Lower lobe of right lung (tissue), 2 donors: ENCODE data around the gene SH3GL2. TPM values are rescaled to one million over a fixed set of nuclear protein-coding genes. Genes with fewer than 3 reads are reported as not detected.

Experiments used
- ATAC-seq, 2 donors: fragments of 200-7000 bp; cut with Tn5 transposase; one replicate each; pipeline ENCODE4 v1.9.1; 2020 to 2022; ENCODE audit warnings: mild to moderate bottlenecking in 2 of 2, moderate library complexity in 2 of 2
- DNase-seq: peaks from one replicate; pipeline ENCODE4 v3.0.0-alpha.2; 2020
- H3K27ac ChIP-seq: fragments of 200-600 bp; one replicate; pipeline ENCODE4 v1.8.0; 2022
- H3K27me3 ChIP-seq: fragments of 200-600 bp; one replicate; pipeline ENCODE4 v1.8.0; 2022; ENCODE audit warnings: low read depth
- H3K36me3 ChIP-seq: fragments of 200-600 bp; one replicate; pipeline ENCODE4 v1.8.0; 2022; ENCODE audit warnings: mild to moderate bottlenecking
- H3K4me1 ChIP-seq: fragments of 200-600 bp; one replicate; pipeline ENCODE4 v1.8.0; 2022
- H3K4me3 ChIP-seq: fragments of 200-600 bp; one replicate; pipeline ENCODE4 v1.8.0; 2022; ENCODE audit warnings: mild to moderate bottlenecking
- H3K9me3 ChIP-seq: fragments of 200-600 bp; one replicate; pipeline ENCODE4 v1.8.0; 2022
- intact Hi-C: fragments of 100-400 bp; cut with DNase I; formaldehyde crosslinking; loops from one replicate; pipeline ENCODE4 v1.11.0; 2022
- total RNA-seq: library from RNA; stranded (reverse); fragmentation: NEBNext Ultra II Directional; extraction: Animal tissue kit (Norgen Biotek cat#: 25700); gene quantifications from one replicate; pipeline ENCODE4 v1.2.1, GENCODE V29; 2021
- TF ChIP-seq, protein P1 (sequence below): fragments of 200-600 bp; IDR thresholded peaks from one replicate; pipeline ENCODE4 v1.8.0; 2022; ENCODE audit warnings: antibody characterized with exemption, mild to moderate bottlenecking
- donor health status: DM: no; HTN: yes; CAD: no; lungs with severe emphysema.

Gene SH3GL2
- total RNA-seq, 1 donor from 2014 or later: 1.3 TPM

DNA sequence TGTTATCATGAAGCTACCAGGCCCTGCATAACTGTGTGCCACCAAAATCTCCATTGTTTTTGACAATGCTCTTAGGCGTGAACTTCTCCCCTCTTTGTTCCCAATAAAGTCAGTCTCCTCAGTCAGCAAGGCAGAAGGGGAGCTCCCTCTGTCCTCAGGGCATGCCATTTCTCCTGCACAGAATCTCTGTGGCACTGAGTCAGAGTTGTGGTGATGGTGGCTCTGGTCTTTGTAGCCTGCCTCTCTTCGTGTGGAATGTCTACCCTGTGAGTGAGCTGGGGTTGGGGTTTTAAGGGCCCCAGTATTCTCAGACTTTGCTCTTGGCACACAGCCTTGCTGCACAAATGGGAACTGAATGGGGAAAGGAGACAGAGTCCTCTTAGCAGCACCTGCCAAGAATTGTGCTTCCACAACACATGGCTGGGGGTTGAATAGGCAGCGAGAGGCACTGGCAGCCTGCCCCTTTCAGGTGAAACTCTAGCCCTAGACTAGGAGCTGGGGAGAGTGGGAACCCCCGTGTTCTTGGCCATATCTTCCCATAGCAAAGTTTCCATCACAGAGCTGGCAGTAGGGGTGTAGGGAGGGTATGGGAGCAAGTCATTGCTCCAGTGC, 146.6 kb downstream of the SH3GL2 start:
- TF ChIP-seq, protein P1, sequence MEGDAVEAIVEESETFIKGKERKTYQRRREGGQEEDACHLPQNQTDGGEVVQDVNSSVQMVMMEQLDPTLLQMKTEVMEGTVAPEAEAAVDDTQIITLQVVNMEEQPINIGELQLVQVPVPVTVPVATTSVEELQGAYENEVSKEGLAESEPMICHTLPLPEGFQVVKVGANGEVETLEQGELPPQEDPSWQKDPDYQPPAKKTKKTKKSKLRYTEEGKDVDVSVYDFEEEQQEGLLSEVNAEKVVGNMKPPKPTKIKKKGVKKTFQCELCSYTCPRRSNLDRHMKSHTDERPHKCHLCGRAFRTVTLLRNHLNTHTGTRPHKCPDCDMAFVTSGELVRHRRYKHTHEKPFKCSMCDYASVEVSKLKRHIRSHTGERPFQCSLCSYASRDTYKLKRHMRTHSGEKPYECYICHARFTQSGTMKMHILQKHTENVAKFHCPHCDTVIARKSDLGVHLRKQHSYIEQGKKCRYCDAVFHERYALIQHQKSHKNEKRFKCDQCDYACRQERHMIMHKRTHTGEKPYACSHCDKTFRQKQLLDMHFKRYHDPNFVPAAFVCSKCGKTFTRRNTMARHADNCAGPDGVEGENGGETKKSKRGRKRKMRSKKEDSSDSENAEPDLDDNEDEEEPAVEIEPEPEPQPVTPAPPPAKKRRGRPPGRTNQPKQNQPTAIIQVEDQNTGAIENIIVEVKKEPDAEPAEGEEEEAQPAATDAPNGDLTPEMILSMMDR: no peak
- H3K36me3 ChIP-seq: no peaks in the 10 kb centered on the region
- H3K9me3 ChIP-seq: peaks cover 7% of the 10 kb centered on the region
- H3K27ac ChIP-seq: no peak overlapping the region
- DNase-seq (no peak), ATAC-seq (no peak)
- H3K4me3 ChIP-seq: no peak overlapping the region
- no peaks in the 10 kb centered on the region for H3K4me1 ChIP-seq
- intact Hi-C loops: no loop called here
- H3K27me3 ChIP-seq: no peaks in the 10 kb centered on the region

DNA sequence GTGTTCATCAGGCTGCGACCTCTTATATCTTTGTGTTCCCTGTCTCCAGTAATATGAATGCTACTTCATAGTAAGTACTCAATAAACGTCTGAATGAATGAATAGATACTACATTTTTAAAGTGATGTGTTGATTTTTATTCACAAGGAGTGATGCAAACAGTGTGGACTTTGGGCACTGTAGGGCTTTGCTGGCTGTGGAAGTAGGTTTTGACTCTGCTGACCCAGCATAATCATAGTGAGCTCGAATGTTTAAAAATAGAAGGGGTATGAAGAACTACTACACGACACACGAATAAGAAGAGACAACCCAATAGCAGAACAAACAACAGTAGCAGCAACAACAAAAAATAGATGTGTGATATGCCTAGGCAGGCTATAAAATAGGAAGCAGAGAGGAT, 147.4 kb downstream of the SH3GL2 start:
- intact Hi-C loops: no loop called here
- no peak for DNase-seq
- no peaks in the 10 kb centered on the region for H3K27me3 ChIP-seq
- ATAC-seq: no peak
- no peak overlapping the region for H3K4me3 ChIP-seq
- no peak overlapping the region for H3K27ac ChIP-seq
- H3K9me3 ChIP-seq: peaks cover 7% of the 10 kb centered on the region
- no peaks in the 10 kb centered on the region for H3K4me1 ChIP-seq
- no peaks in the 10 kb centered on the region for H3K36me3 ChIP-seq
- TF ChIP-seq, protein P1: no peak

DNA sequence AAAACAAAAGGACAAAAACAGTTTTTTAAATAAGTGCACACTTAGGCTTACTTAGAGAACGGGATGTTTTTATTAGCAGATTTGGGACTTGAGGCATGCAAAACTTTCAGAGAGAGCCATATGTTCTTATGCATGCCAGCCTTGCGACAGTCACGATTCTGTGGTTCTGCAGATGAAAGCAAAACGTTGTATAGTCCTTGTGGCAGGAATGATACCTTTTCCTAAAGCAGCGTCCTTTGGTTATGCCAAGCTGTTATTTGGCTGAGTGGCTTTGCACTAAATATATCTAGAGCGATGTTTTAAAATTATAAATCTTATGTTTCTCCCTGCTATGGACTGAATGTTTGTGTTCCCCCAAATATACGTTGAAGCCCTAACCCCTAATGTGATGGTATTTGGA, 152.0 kb downstream of the SH3GL2 start:
- ATAC-seq (no peak), DNase-seq (no peak)
- H3K4me3 ChIP-seq: no peak overlapping the region
- intact Hi-C loops: no loop called here
- H3K9me3 ChIP-seq: no peaks in the 10 kb centered on the region
- H3K27ac ChIP-seq: no peak overlapping the region
- no peaks in the 10 kb centered on the region for H3K4me1 ChIP-seq
- no peaks in the 10 kb centered on the region for H3K36me3 ChIP-seq
- H3K27me3 ChIP-seq: no peaks in the 10 kb centered on the region
- TF ChIP-seq, protein P1: no peak

DNA sequence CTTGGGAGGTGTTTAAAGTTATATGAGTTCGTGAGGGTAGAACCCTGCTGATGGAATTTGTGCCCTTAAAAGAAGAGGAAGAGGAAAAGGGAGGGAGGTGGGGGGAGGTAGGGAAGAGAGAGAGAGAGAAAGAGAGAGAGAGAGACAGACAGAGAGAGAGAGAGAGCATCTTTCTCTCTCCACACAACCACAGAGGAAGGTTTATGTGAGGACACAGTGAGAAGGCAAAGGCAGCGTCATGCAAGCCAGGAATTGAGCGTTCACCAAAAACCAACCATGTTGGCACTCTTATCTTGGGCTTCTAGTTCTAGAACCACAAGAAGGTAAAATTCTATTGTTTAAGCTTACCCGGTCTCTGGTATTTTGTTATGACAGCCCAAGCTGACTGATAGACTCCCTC, 152.4 kb downstream of the SH3GL2 start:
- ATAC-seq (no peak), DNase-seq (no peak)
- Histone ChIP-seq H3K4me3 (no peak overlapping the region), H3K27ac (no peak overlapping the region), H3K4me1 (no peaks in the 10 kb centered on the region), H3K27me3 (no peaks in the 10 kb centered on the region), H3K9me3 (no peaks in the 10 kb centered on the region), H3K36me3 (no peaks in the 10 kb centered on the region)
- intact Hi-C loops: no loop called here
- TF ChIP-seq, protein P1: no peak

DNA sequence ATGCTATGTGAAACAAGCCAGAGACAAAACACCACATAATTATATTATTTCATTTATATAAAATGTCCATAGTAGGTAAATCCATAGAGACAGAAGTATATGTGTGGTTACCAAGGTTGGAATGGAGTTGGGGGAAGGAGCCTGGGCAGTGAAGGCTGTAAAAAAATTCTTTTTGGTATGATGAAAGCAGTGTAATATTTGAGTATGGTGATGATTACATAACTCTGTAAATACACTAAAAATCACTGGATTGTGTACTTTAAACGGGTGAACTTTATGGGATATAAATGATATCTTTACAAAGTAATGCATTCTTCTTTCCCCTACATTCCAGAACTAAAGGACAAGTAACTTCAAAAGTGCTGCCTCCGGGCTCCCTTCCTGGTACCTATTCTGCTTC, 155.8 kb downstream of the SH3GL2 start:
- ATAC-seq: no peak
- TF ChIP-seq, protein P1: no peak
- H3K4me1 ChIP-seq: no peaks in the 10 kb centered on the region
- no peak overlapping the region for H3K4me3 ChIP-seq
- DNase-seq: no peak
- H3K36me3 ChIP-seq: no peaks in the 10 kb centered on the region
- intact Hi-C loops: no loop called here
- no peaks in the 10 kb centered on the region for H3K27me3 ChIP-seq
- no peak overlapping the region for H3K27ac ChIP-seq
- H3K9me3 ChIP-seq: no peaks in the 10 kb centered on the region
